Hypothalamus (tissue), 51 donors: ENCODE measurements around the gene FNBP1.
"Not testable (repeated sequence)": the region's sequence is repeated elsewhere in the genome, so short reads cannot be mapped to it uniquely, and the experiment has no call there.

ENCODE experiments used
- DNase-seq, 51 donors: peaks; one replicate each; lab custom pipeline; 2025; lab: John Stamatoyannopoulos, UW

Gene FNBP1

GRCh38 chr9:129997706-129998105, 45.3 kb downstream of the FNBP1 start:
- DNase-seq: not testable (repeated sequence)

GRCh38 chr9:129996161-129996830, 46.7 kb downstream of the FNBP1 start:
- no peak for DNase-seq

- DNase-seq: peak in 3 of 51 donors; percentile 8 to 37 (median 31)
Observed at GRCh38 chr9:129995409-129996160, 47.4 kb downstream of the FNBP1 start.

GRCh38 chr9:129994882-129995281, 48.1 kb downstream of the FNBP1 start:
- DNase-seq: no peak

- DNase-seq: not testable (repeated sequence)
Observed at GRCh38 chr9:129991139-129991538, 51.9 kb downstream of the FNBP1 start.

GRCh38 chr9:129990269-129991010, 52.5 kb downstream of the FNBP1 start:
- DNase-seq: no peak

- no peak for DNase-seq
Observed at GRCh38 chr9:129989740-129990139, 53.2 kb downstream of the FNBP1 start.

- no peak for DNase-seq
Observed at GRCh38 chr9:129989362-129989708, 53.7 kb downstream of the FNBP1 start.

- no peak for DNase-seq
Observed at GRCh38 chr9:129988607-129989361, 54.2 kb downstream of the FNBP1 start.

- no peak for DNase-seq
Observed at GRCh38 chr9:129987941-129988340, 55.0 kb downstream of the FNBP1 start.

- no peak for DNase-seq
Observed at GRCh38 chr9:129987047-129987446, 55.9 kb downstream of the FNBP1 start.

GRCh38 chr9:129984589-129984988, 58.4 kb downstream of the FNBP1 start:
- DNase-seq: not testable (repeated sequence)

- no peak for DNase-seq
Observed at GRCh38 chr9:129983891-129984290, 59.1 kb downstream of the FNBP1 start.

GRCh38 chr9:129981180-129981907, 61.6 kb downstream of the FNBP1 start:
- DNase-seq: peak in 31 of 51 donors; percentile 21 to 75 (median 43)

GRCh38 chr9:129980224-129980623, 62.8 kb downstream of the FNBP1 start:
- not testable (repeated sequence) for DNase-seq

GRCh38 chr9:129979071-129979745, 63.8 kb downstream of the FNBP1 start:
- no peak for DNase-seq

GRCh38 chr9:129972816-129973215, 70.2 kb downstream of the FNBP1 start:
- no peak for DNase-seq

- no peak for DNase-seq
Observed at GRCh38 chr9:129968690-129969485, 74.1 kb downstream of the FNBP1 start.
